ENCODE data around the gene POTEI.
"Not testable (repeated sequence)": the region's sequence is repeated elsewhere in the genome, so short reads cannot be mapped to it uniquely, and the experiment has no call there.

DNA sequence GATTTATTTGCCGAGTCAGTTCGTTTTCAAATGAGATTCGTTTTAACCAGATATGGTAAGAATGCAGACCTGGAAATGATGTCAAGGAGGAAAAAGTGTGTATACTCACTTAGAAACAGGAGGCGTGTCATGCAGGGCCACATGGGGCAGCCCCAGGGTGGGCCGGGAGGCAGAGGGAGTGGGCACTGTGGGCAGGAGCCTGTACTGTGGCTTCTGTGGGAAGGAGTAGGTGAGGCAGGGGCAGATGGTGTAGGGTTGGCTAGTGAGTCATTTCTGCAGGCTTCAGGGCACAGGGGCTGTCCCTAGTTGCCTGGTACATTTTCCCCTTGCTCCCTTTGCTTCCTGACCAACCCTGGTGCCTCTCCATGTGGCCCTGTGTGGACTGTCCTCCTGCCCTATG is 22.1 kb upstream of the POTEI start:
- TF ChIP-seq, protein P1, sequence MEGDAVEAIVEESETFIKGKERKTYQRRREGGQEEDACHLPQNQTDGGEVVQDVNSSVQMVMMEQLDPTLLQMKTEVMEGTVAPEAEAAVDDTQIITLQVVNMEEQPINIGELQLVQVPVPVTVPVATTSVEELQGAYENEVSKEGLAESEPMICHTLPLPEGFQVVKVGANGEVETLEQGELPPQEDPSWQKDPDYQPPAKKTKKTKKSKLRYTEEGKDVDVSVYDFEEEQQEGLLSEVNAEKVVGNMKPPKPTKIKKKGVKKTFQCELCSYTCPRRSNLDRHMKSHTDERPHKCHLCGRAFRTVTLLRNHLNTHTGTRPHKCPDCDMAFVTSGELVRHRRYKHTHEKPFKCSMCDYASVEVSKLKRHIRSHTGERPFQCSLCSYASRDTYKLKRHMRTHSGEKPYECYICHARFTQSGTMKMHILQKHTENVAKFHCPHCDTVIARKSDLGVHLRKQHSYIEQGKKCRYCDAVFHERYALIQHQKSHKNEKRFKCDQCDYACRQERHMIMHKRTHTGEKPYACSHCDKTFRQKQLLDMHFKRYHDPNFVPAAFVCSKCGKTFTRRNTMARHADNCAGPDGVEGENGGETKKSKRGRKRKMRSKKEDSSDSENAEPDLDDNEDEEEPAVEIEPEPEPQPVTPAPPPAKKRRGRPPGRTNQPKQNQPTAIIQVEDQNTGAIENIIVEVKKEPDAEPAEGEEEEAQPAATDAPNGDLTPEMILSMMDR (IDR thresholded peaks at IDR 0.05), result not testable (repeated sequence)
- TF ChIP-seq EP300, POLR2A (IDR thresholded peaks at IDR 0.05): not testable (repeated sequence)
